Keratinocyte (primary cell): Measurements from ENCODE around the gene S1PR3. TPM values are rescaled to one million over a fixed set of nuclear protein-coding genes. Genes with fewer than 3 reads are reported as not detected.

ENCODE experiments used
- DNase-seq: peaks from one replicate; pipeline ENCODE4 v3.0.0-alpha.2; 2011; ENCODE audit warnings: low read depth, missing footprints, low spot score
- FAIRE-seq: peaks from 2 replicates; lab custom pipeline; 2011; peaks lifted over from hg19 to GRCh38; lab: Jason Lieb, UNC
- H2AFZ ChIP-seq: 2 replicates; pipeline ENCODE4 v1.6.0; 2012; ENCODE audit warnings: low read length, control low read depth, inconsistent platforms; ENCODE audit not compliant: control insufficient read depth
- H3K27ac ChIP-seq: 2 replicates; pipeline ENCODE4 v1.5.1; 2011; ENCODE audit warnings: low read length; ENCODE audit not compliant: control insufficient read depth, insufficient read depth
- H3K27me3 ChIP-seq: 3 replicates; pipeline ENCODE4 v1.6.0; 2011; ENCODE audit warnings: low read length; ENCODE audit not compliant: control insufficient read depth, insufficient read depth; ENCODE audit errors: extremely low read depth
- H3K36me3 ChIP-seq, 2 experiments: 2 replicates in 1 of 2; 3 replicates in 1 of 2; pipeline ENCODE4 v1.5.1; 2011; ENCODE audit warnings: low read length in 2 of 2, mild to moderate bottlenecking in 1 of 2; ENCODE audit not compliant: control insufficient read depth in 2 of 2, insufficient read depth in 2 of 2; ENCODE audit errors: extremely low read depth in 1 of 2
- H3K4me1 ChIP-seq: 3 replicates; pipeline ENCODE4 v1.5.1; 2011; ENCODE audit warnings: low read length; ENCODE audit not compliant: control insufficient read depth, insufficient read depth; ENCODE audit errors: extremely low read depth
- H3K4me2 ChIP-seq: 3 replicates; pipeline ENCODE4 v1.6.0; 2011; ENCODE audit warnings: low read depth, low read length; ENCODE audit not compliant: control insufficient read depth, insufficient read depth; ENCODE audit errors: extremely low read depth
- H3K4me3 ChIP-seq, 3 experiments: fragments of 200-600 bp in 1 of 3; sonication (generic) in 1 of 3; 2 replicates in 2 of 3; 3 replicates in 1 of 3; pipeline ENCODE4 v1.5.1; 2011 to 2016; ENCODE audit warnings: low read length in 3 of 3, mild to moderate bottlenecking in 3 of 3, control low read depth in 2 of 3, inconsistent platforms in 1 of 3, low read depth in 1 of 3, mixed read lengths in 1 of 3, mixed run types in 1 of 3, moderate library complexity in 1 of 3; ENCODE audit not compliant: control insufficient read depth in 2 of 3, insufficient read depth in 2 of 3; ENCODE audit errors: extremely low read depth in 1 of 3
- H3K79me2 ChIP-seq: 2 replicates; pipeline ENCODE4 v1.6.0; 2012; ENCODE audit warnings: low read length; ENCODE audit not compliant: control insufficient read depth, insufficient read depth
- H3K9ac ChIP-seq: 3 replicates; pipeline ENCODE4 v1.6.0; 2011; ENCODE audit warnings: low read length; ENCODE audit not compliant: control insufficient read depth, insufficient read depth; ENCODE audit errors: extremely low read depth
- H3K9me1 ChIP-seq: 3 replicates; pipeline ENCODE4 v1.6.0; 2011; ENCODE audit warnings: low read length; ENCODE audit not compliant: control insufficient read depth, insufficient read depth; ENCODE audit errors: extremely low read depth
- H3K9me3 ChIP-seq: 2 replicates; pipeline ENCODE4 v1.5.1; 2012; ENCODE audit warnings: low read depth, low read length; ENCODE audit not compliant: control insufficient read depth
- H4K20me1 ChIP-seq: 3 replicates; pipeline ENCODE4 v1.6.0; 2011; ENCODE audit warnings: low read length; ENCODE audit not compliant: control insufficient read depth, insufficient read depth; ENCODE audit errors: extremely low read depth
- CTCF ChIP-seq, 3 experiments: IDR thresholded peaks in 1 of 3; conservative IDR thresholded peaks in 1 of 3; optimal IDR thresholded peaks in 1 of 3; 2 replicates in 2 of 3; 3 replicates in 1 of 3; pipeline versions ENCODE3 to v1.5.1; 2011; ENCODE audit warnings: low read length in 3 of 3, mild to moderate bottlenecking in 3 of 3, moderate library complexity in 2 of 3, control low read depth in 1 of 3, inconsistent platforms in 1 of 3; ENCODE audit not compliant: insufficient read depth in 2 of 3; ENCODE audit errors: extremely low read depth in 1 of 3
- EZH2 ChIP-seq: IDR thresholded peaks from one replicate; pipeline ENCODE4 v1.6.1; 2012; ENCODE audit warnings: inconsistent platforms, mild to moderate bottlenecking, low read length, moderate library complexity
- dilution Hi-C: fragments of 300-500 bp; cut with MboI; formaldehyde crosslinking; loops from one replicate; pipeline ENCODE4 v1.7.0; 2020; ENCODE audit warnings: low sequenced_read_pairs; ENCODE audit not compliant: extremely low pct_ligation_motif_present
- polyA plus RNA-seq, 5 experiments: library from polyadenylated mRNA; depleted of rRNA in 3 of 5; stranded (reverse) in 3 of 5; stranded (forward) in 1 of 5; unstranded in 1 of 5; fragments of >200 nt; gene quantifications; 1 replicate in 1 of 5; 2 replicates in 3 of 5; 3 replicates in 1 of 5; pipeline versions ENCODE4 v1.2.1 to v1.2.3, GENCODE V29; 2011 to 2012; ENCODE audit warnings: missing spikeins in 2 of 5, low read depth in 1 of 5, low replicate concordance in 1 of 5

Gene S1PR3
- polyA plus RNA-seq, 1 donor (not counting 4 experiments of a cell fraction or from before 2014, with no cell fraction given): 4.1 TPM

DNA sequence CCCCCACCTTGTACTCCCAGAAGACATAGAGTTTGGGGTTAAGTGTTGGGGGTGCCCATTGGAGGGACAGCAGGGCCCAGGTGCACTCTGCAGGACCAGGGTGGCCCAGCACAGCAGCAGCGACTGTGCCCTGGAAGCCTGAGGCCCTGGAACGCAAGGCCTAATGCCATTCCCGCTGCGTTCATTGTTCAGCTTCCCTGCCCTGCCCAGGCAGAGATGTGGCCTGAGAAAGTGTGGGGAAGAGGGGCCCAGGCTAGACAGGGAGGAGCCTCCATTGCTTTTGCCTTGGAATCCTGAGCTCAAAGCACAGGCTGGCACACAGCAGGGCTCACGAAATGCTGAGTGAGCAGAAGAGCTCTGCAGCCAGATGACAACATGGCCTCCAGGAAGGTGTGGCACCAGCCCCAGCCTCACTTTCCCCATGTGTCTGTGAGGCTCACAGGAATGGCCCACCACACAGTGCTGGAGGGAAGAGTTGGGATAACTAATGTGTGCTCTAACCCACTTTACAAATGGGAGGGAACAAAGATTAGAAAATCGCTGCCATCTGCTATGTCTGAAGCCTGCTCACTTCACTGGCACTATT, 19.4 kb downstream of the S1PR3 start:
- no peak for FAIRE-seq
- peaks cover 5% of the 10 kb centered on the region for H3K4me1 ChIP-seq
- H3K27me3 ChIP-seq: no peaks in the 10 kb centered on the region
- no peak for TF ChIP-seq EZH2
- no peak for TF ChIP-seq CTCF (optimal IDR thresholded peaks at IDR 0.05 in 1 of 3, IDR thresholded peaks at IDR 0.05 in 1 of 3, conservative IDR thresholded peaks at IDR 0.05 in 1 of 3; ENCODE audit: extremely low read depth in 1 of 3, insufficient read depth in 2 of 3, low read length in 3 of 3)
- H3K9me3 ChIP-seq: no peaks in the 10 kb centered on the region
- dilution Hi-C loops: no loop called here
- no peak overlapping the region for H3K9ac ChIP-seq
- H2AFZ ChIP-seq: no peak overlapping the region
- no peaks in the 10 kb centered on the region for H3K36me3 ChIP-seq
- no peak overlapping the region for H3K27ac ChIP-seq
- H4K20me1 ChIP-seq: no peaks in the 10 kb centered on the region
- DNase-seq: no peak
- H3K4me2 ChIP-seq: no peak overlapping the region
- H3K9me1 ChIP-seq: no peaks in the 10 kb centered on the region
- H3K79me2 ChIP-seq: no peaks in the 10 kb centered on the region
- H3K4me3 ChIP-seq: no peak overlapping the region

- Histone ChIP-seq H3K4me2 (no peak overlapping the region), H3K9me1 (no peaks in the 10 kb centered on the region), H3K27ac (no peak overlapping the region), H3K27me3 (no peaks in the 10 kb centered on the region), H3K79me2 (no peaks in the 10 kb centered on the region), H3K9me3 (no peaks in the 10 kb centered on the region), H2AFZ (no peak overlapping the region), H3K36me3 (no peaks in the 10 kb centered on the region), H3K4me3 (no peak overlapping the region), H4K20me1 (no peaks in the 10 kb centered on the region), H3K4me1 (peaks cover 5% of the 10 kb centered on the region), H3K9ac (no peak overlapping the region)
- no peak for TF ChIP-seq CTCF (optimal IDR thresholded peaks at IDR 0.05 in 1 of 3, IDR thresholded peaks at IDR 0.05 in 1 of 3, conservative IDR thresholded peaks at IDR 0.05 in 1 of 3; ENCODE audit: extremely low read depth in 1 of 3, insufficient read depth in 2 of 3, low read length in 3 of 3)
- no peak for TF ChIP-seq EZH2
- FAIRE-seq: no peak
- dilution Hi-C loops: no loop called here
- no peak for DNase-seq
These were observed 20.4 kb downstream of the S1PR3 start for GRCh38 chr9:89011683-89012082.
